Activated CD4-positive, alpha-beta T cell treated with anti-CD3 and anti-CD28 coated beads, Interleukin-2, amount 10 ng/mL, durations not matched to agents 7 days and 5 days (primary cell): ENCODE results near the gene OR52D1. TPM values are rescaled to one million over a fixed set of nuclear protein-coding genes. Genes with fewer than 3 reads are reported as not detected.

Experiments
- CTCF ChIA-PET: fragments of 350-600 bp; sonication (Branson Sonifier 250); formaldehyde crosslinking; loops from one replicate; lab custom pipeline; 2021; ENCODE audit warnings: antibody characterized with exemption; lab: Charles Lee
- POLR2A ChIA-PET: fragments of 350-600 bp; sonication (Branson Sonifier 250); formaldehyde crosslinking; loops from one replicate; lab custom pipeline; 2021; ENCODE audit warnings: antibody characterized with exemption; lab: Charles Lee
- DNase-seq: peaks from one replicate; pipeline ENCODE4 v3.0.0-alpha.2; 2020
- H3K27ac Mint-ChIP-seq: one replicate; pipeline ENCODE4 v1.8.0; 2021; ENCODE audit warnings: mild to moderate bottlenecking, moderate library complexity, mixed read lengths
- H3K27me3 Mint-ChIP-seq: one replicate; pipeline ENCODE4 v1.8.0; 2021; ENCODE audit warnings: mixed read lengths
- H3K36me3 Mint-ChIP-seq: one replicate; pipeline ENCODE4 v1.8.0; 2021; ENCODE audit warnings: low read depth, mixed read lengths
- H3K4me1 Mint-ChIP-seq: one replicate; pipeline ENCODE4 v1.8.0; 2021; ENCODE audit warnings: mixed read lengths
- H3K4me3 Mint-ChIP-seq: one replicate; pipeline ENCODE4 v1.8.0; 2021; ENCODE audit warnings: mild to moderate bottlenecking, moderate library complexity, mixed read lengths
- H3K9me3 Mint-ChIP-seq: one replicate; pipeline ENCODE4 v1.8.0; 2021; ENCODE audit warnings: mixed read lengths
- total RNA-seq, 2 experiments: library from RNA; stranded (reverse); gene quantifications; one replicate each; pipeline ENCODE4 v1.2.3, GENCODE V29; 2021

Gene OR52D1
- not detected for total RNA-seq

DNA sequence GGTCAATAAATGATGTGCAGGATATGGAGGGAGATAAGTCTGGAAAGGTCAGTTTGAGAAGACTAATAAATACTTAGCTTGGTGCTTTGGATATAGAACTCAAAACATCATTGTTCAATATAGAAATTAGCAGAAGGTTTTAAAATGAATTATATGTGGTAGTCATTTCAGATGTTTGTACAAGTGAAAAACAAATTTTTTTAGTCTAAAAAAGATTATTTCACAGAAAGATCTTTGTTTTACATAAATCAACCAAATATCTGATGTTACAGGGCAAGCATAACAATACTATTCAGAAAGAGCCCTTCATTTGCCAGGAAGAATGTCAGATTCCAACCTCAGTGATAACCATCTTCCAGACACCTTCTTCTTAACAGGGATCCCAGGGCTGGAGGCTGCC is at the start of gene OR52D1:
Gene OR52D1, plus strand, starts transcription at position 301 of the 400 bp plus-strand sequence. Its CDS starts 22 bp downstream, at position 323.
- ChIA-PET CTCF (no interaction called here), POLR2A (no interaction called here)
- Mint-ChIP-seq H3K4me3 (no peak within 1 kb of the TSS), H3K27ac (no peak within 1 kb of the TSS), H3K27me3 (peaks cover 7% of the 10 kb centered on the region), H3K4me1 (no peaks in the 10 kb centered on the region), H3K36me3 (no peaks in the 10 kb centered on the region), H3K9me3 (no peaks in the 10 kb centered on the region)
- DNase-seq = no peak

DNA sequence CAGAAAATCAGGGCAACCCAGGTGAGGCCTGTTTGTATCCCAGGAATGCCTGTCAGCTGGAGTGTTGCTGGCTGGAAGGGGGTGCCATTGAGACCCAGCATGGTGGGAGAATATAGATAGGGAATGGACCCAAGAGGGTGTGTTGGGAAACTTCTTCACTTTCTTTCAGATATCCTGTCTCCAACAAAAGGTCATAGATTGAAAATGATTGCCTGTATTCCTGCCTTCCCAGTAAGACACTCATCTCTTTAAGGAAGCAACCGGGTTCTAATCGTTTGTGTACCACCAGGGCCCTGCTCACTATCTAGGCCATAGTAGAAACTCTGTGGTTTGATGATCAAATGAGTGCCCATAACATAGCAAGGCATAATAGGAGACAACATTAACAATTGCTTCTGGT is 47.1 kb upstream of the OR52D1 start, which contains the start of gene OR51I1:
Gene OR51I1, minus strand, starts transcription at position 101 of the 400 bp plus-strand sequence. Its CDS starts 0 bp downstream, at position 101.
- H3K27ac Mint-ChIP-seq = no peak within 1 kb of the TSS
- H3K27me3 Mint-ChIP-seq = peaks cover 3% of the 10 kb centered on the region
- POLR2A ChIA-PET = no interaction called here
- H3K9me3 Mint-ChIP-seq = no peaks in the 10 kb centered on the region
- no peak within 1 kb of the TSS for H3K4me3 Mint-ChIP-seq
- no peak for DNase-seq
- H3K36me3 Mint-ChIP-seq = no peaks in the 10 kb centered on the region
- CTCF ChIA-PET = no interaction called here
- no peaks in the 10 kb centered on the region for H3K4me1 Mint-ChIP-seq

DNA sequence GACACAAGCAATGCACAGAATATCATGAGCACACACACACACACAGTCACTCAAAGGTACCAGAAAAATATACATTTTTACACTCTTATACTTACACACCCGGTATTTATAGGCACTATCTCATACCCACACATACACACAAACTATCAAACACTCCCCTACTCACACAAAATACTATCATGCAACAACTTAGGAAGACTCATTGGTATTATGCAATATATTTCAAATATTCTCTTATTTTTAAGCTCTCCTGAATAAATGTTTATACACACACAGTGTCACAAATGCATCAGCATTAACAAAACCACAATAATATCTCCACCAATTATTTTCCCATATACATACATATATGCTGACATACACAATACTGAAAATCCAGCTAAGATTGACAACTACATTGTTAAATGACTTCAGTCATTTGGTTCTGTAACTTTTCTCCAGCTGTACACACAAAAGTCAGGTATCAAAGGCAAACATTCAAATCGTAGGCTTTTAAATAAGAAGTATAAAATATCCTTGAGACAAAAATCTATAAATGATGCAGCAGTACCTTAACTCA is 44.6 kb upstream of the OR52D1 start:
- Mint-ChIP-seq H3K27ac (no peak overlapping the region), H3K27me3 (peaks cover 4% of the 10 kb centered on the region), H3K4me1 (no peaks in the 10 kb centered on the region), H3K4me3 (no peak overlapping the region), H3K36me3 (no peaks in the 10 kb centered on the region), H3K9me3 (no peaks in the 10 kb centered on the region)
- DNase-seq = no peak
- CTCF ChIA-PET = no interaction called here
- POLR2A ChIA-PET = no interaction called here

DNA sequence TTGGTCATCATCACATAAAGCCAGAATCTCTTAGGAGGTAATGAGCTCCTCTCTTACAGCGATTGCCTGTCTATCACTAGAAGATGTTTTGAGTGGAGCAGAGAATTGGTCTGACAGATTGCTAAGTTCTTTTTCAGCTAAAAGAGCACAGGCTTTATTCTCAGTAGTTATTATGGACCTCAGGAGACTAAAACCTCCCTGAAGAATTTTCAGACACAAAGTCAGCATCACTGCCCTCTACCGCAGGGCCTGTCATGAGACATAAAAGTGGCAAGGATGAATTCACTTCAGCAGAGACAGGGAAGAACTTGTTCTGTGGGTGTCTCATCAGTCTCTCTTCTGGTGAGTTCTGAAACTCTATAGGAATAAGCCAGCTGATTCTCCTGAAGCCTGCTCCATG is 39.5 kb upstream of the OR52D1 start, which contains the start of gene OR51I2:
Gene OR51I2, plus strand, starts transcription at position 301 of the 400 bp plus-strand sequence. CDS start 4,166 bp downstream, outside the sequence.
- ChIA-PET CTCF (interaction anchor here (0.5 kb wide), 1 partner anchor 86 kb away, joined by 3 read pairs; no protein-coding TSS in a partner anchor), POLR2A (no interaction called here)
- H3K27ac Mint-ChIP-seq = no peak within 1 kb of the TSS
- no peaks in the 10 kb centered on the region for H3K4me1 Mint-ChIP-seq
- no peaks in the 10 kb centered on the region for H3K36me3 Mint-ChIP-seq
- H3K4me3 Mint-ChIP-seq = no peak within 1 kb of the TSS
- no peaks in the 10 kb centered on the region for H3K9me3 Mint-ChIP-seq
- DNase-seq = no peak
- peaks cover 2% of the 10 kb centered on the region for H3K27me3 Mint-ChIP-seq

- no peaks in the 10 kb centered on the region for H3K9me3 Mint-ChIP-seq
- no peaks in the 10 kb centered on the region for H3K36me3 Mint-ChIP-seq
- peaks cover 2% of the 10 kb centered on the region for H3K27me3 Mint-ChIP-seq
- no peaks in the 10 kb centered on the region for H3K4me1 Mint-ChIP-seq
- H3K4me3 Mint-ChIP-seq = no peak overlapping the region
- no peak overlapping the region for H3K27ac Mint-ChIP-seq
- POLR2A ChIA-PET = no interaction called here
- no peak for DNase-seq
- CTCF ChIA-PET = no interaction called here
These were observed 39.1 kb upstream of the OR52D1 start for GRCh38 chr11:5449432-5449831.

DNA sequence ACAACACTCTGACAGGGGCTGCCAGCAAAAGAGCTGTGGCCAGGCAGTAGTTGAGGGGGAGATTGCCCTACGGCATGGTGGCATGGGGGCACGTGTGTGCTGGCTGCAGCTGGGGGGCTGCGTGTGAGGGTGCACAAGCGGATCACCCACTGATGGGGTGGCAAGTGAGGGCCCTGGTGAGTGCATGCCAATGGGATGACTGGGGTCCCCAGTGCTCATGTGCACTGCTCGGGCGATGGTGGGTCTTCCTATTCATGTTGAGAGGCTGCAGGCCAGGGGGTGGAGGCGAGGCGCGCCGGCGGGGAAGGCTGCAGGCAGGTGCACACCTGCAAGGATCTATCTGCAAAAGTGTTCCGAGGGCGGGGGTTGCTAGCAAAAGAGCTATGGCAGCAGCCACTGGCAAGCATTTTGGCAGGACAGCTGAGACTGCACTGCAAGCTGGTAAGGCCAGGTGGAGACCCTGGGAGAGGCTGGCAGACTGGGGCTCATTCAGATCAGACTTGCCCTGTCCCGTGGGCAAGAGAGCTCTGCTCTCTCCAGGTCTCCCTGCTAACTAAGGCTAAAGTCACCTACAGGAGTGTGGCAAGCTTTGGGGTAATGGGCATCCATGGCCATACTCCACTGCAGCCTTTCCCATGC is 27.4 kb upstream of the OR52D1 start:
- Mint-ChIP-seq H3K4me3 (no peak overlapping the region), H3K9me3 (no peaks in the 10 kb centered on the region), H3K36me3 (no peaks in the 10 kb centered on the region), H3K27ac (no peak overlapping the region), H3K27me3 (no peaks in the 10 kb centered on the region), H3K4me1 (no peaks in the 10 kb centered on the region)
- ChIA-PET CTCF (no interaction called here), POLR2A (no interaction called here)
- DNase-seq = no peak

- Mint-ChIP-seq H3K27ac (no peak overlapping the region), H3K4me3 (no peak overlapping the region), H3K27me3 (no peaks in the 10 kb centered on the region), H3K9me3 (no peaks in the 10 kb centered on the region), H3K4me1 (no peaks in the 10 kb centered on the region), H3K36me3 (no peaks in the 10 kb centered on the region)
- CTCF ChIA-PET = no interaction called here
- POLR2A ChIA-PET = no interaction called here
- no peak for DNase-seq
These were observed 21.0 kb upstream of the OR52D1 start for GRCh38 chr11:5467527-5467926.

DNA sequence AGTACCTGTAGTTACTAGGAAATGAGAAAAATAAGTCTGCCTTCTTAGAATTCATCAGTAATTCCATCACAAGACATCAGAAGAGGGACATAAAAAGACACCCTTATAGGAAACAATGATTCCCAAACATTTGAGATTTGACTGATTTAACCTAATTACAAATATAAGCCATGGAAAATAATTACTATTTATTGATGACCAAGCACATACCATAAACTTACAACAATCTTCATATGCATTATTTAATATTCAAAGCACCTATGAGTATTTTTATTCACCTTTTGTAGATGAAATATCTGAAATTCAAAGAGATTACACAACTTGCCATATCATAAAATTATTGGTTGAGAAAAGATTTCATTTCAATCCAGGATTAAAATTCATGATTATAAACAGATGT is 14.6 kb upstream of the OR52D1 start:
- no peak for DNase-seq
- no peaks in the 10 kb centered on the region for H3K9me3 Mint-ChIP-seq
- H3K27me3 Mint-ChIP-seq = peaks cover 9% of the 10 kb centered on the region
- H3K27ac Mint-ChIP-seq = no peak overlapping the region
- no peak overlapping the region for H3K4me3 Mint-ChIP-seq
- POLR2A ChIA-PET = no interaction called here
- CTCF ChIA-PET = no interaction called here
- no peaks in the 10 kb centered on the region for H3K36me3 Mint-ChIP-seq
- no peaks in the 10 kb centered on the region for H3K4me1 Mint-ChIP-seq

DNA sequence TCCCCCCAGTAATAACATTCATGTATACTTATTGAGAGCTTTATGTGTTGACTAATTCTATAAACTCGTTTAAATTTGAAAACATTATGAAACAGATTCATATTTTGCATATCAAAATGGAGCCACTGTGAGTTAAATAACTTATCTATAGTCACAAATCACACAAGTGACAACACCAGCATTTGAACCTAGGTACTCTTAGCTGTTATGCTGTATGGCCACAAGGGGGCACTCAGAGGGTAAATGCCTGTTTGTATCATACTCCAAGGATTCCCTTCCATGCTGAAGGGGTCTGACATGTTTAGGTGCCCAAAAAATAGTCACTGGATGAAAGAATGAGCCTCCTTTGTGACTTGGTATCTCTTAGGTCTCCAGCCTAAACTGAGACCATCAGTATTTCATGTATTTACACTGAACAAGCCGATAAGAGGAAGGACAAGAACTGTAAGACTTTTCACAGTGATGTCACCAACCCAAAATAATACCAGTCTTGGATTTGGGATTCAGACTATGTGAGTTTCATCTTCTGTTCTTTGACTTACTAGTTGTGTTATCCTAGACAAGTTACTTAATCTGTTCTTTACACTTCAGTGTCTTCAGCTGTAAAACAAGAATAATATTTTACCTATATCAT is 12.2 kb upstream of the OR52D1 start:
- Mint-ChIP-seq H3K4me1 (no peaks in the 10 kb centered on the region), H3K27me3 (peaks cover 9% of the 10 kb centered on the region), H3K27ac (no peak overlapping the region), H3K36me3 (no peaks in the 10 kb centered on the region), H3K4me3 (no peak overlapping the region), H3K9me3 (no peaks in the 10 kb centered on the region)
- DNase-seq = peak; percentile 60
- ChIA-PET POLR2A (no interaction called here), CTCF (no interaction called here)

- Mint-ChIP-seq H3K9me3 (no peaks in the 10 kb centered on the region), H3K4me1 (no peaks in the 10 kb centered on the region), H3K27me3 (peaks cover 7% of the 10 kb centered on the region), H3K4me3 (no peak overlapping the region), H3K36me3 (no peaks in the 10 kb centered on the region), H3K27ac (no peak overlapping the region)
- POLR2A ChIA-PET = no interaction called here
- DNase-seq = no peak
- CTCF ChIA-PET = no interaction called here
These were observed 2.5 kb upstream of the OR52D1 start for GRCh38 chr11:5486003-5486402.

DNA sequence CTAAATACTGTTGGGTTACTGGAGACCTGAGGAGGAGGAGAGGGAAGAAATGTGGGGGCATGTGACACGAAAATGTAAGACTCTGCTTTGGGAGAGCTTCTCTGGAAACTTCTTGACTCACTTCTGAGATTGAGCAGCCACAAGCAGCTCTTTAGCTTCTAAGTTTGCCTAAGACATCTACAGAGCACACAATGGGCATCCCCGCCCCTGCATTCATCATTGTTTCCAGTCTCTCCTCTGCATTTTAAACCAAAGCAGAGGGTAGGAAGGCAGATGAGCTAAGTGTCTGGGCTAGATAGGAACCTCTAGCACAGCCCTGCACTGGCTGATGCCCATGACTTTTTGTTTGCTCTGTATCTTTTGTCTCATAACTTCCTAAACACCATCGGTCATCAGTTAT is 2.1 kb upstream of the OR52D1 start:
- Mint-ChIP-seq H3K27ac (no peak overlapping the region), H3K27me3 (peaks cover 7% of the 10 kb centered on the region), H3K9me3 (no peaks in the 10 kb centered on the region), H3K36me3 (no peaks in the 10 kb centered on the region), H3K4me3 (no peak overlapping the region), H3K4me1 (no peaks in the 10 kb centered on the region)
- POLR2A ChIA-PET = no interaction called here
- no peak for DNase-seq
- CTCF ChIA-PET = no interaction called here

- peaks cover 7% of the 10 kb centered on the region for H3K27me3 Mint-ChIP-seq
- H3K9me3 Mint-ChIP-seq = no peaks in the 10 kb centered on the region
- CTCF ChIA-PET = no interaction called here
These were observed 414 bp downstream of the OR52D1 start for GRCh38 chr11:5488798-5489399.

More at GRCh38 chr11:5488798-5489399, 414 bp downstream of the OR52D1 start:
- no peak overlapping the region for H3K4me3 Mint-ChIP-seq
- no peak for DNase-seq
- H3K36me3 Mint-ChIP-seq = no peaks in the 10 kb centered on the region
- no peak overlapping the region for H3K27ac Mint-ChIP-seq
- H3K4me1 Mint-ChIP-seq = no peaks in the 10 kb centered on the region
- POLR2A ChIA-PET = no interaction called here
